Stimulated activated CD4-positive, alpha-beta T cell treated with anti-CD3 and anti-CD28 coated beads, Interleukin-15, amount 100 ng/mL, for 24 hours (primary cell): Measurements from ENCODE around the gene GAN.
A peak's percentile ranks its signal among the peaks of the same experiment; 100 is the strongest.
"Not testable (repeated sequence)": the region's sequence is repeated elsewhere in the genome, so short reads cannot be mapped to it uniquely, and the experiment has no call there.

Source experiments
- DNase-seq: peaks from one replicate; pipeline ENCODE4 v3.0.0-alpha.2; 2020

GAN gene

DNA sequence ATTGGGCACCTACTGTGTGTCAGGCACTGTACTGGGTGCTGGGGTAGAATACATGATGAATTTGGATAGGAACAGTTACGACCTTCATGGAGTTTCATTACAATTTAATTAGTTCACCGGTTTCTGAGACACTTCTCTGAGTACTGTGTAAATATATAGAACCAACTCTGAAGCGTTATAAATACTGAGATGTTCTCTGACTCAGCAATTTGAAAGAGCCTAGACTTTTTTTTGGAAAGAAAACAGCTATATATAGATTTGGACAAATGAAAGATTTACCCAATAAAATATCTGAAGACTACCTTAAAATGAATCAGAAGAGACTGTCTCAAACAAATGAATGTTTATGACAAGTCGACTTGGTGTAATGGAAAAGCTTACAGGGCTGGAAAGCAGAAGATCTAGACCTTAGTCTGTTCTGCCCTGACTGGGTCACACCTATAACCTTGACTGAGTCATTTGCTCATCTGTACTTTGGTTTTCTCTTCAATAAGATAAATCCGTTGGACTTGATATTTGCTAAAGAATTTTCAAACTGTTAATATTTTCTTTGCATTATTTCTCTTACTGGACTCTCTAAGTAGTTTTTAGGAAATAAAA is 4.6 kb upstream of the GAN start:
- peak; percentile 23 for DNase-seq

DNA sequence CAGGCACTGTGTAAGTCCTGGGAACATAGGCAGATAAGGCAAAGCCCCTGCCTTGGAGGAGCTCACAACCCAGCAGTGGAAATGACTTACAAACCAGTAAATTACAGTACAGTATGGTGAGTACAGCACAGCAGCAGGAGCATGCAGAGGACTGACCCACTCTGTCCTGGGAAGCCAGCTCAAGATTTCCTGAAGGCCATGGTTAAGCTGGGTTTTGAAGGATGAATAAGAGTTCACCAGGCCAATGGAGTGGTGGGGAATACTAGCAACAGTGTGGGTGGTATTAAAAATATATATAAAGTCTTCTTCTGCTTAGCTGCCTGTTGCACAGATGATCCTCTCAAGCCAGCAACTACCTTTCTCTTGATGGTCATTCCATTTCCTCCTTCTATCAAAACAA is 3.0 kb upstream of the GAN start:
- DNase-seq, result no peak

DNA sequence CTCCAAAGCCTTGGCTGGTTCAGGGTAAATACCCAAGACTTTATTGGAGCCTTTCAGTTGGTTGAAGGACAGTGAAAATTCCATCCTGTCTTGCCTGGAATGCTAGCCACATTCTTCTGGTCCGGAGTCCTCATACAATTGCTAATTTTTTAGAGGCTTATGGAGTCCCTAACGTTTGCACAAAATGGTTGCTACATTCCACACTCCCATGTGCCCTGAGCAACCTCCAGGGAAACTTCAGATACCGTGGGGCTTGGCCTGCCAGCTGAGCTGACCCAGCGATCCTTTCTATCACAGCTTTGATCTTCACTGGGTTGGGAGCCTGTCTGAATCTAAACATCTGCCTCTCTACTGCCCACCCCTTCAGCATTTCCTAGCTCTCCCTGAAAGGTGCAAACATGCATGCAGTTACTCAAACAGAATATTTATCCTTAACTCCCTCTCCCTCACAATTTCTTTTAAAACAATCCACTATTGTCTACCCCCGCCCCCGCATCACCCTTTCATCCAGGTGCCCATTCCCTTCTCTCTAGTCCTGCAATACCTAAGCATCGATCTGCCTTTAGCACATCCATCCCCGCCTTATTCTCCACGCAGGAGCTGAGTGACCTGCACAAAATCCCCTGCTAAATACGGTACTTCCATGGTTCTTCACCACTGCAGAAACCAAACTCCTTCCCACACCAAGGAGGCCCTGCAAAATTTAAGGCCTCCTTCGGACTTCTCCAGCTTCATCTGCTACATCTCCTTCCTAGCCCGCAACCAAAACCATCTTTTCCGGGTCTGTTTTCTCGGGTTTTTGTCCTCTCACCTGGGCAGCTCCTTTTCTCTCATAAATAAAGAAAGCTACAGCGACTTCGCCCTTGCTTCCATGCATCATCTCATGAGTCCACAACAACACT is 810 bp upstream of the GAN start:
- no peak for DNase-seq

DNA sequence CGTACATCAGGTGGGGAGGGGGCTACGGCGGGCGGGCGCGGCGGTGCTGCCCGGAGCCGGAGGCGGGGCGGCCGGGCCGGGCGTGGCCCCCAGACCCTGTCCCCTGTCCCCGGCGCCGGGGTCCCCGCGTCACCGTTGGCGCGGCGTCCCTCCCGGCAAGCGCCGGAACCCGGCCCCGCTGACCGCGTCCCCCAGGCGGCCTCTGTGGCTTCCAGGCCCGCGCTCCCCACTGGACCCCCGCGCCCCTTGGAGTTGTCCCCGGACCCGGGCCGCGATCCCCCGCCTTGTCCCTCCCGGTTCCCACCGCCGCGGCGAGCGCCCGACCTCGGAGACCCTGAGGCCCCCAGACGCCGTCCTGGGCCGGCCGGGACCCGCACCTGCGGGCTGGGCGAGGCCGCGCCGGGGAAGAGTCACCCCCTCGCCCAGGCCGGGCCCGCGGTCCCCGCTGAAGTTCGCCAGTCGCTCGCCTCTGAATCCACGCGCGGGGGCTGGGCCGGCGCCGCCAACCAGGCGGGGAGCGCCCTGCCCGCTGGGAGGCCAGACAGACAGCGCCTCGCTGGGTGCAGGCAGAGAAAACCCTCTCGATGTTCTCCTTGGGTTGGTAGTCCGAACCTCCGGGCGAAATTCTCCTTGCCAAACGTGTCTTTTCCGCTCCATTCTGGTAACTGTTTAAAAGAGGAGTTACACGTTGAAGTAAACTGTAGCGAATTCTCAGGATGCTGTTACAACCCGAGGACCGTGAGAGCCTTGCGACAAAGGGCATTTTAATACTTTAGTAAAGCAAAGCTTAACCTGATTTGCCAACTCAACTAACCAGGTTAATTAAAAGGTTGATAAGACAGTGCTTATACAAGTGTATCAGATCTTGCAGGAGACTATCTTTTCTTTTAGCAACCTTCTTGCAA is 761 bp downstream of the GAN start:
- peak; percentile 67 for DNase-seq

DNA sequence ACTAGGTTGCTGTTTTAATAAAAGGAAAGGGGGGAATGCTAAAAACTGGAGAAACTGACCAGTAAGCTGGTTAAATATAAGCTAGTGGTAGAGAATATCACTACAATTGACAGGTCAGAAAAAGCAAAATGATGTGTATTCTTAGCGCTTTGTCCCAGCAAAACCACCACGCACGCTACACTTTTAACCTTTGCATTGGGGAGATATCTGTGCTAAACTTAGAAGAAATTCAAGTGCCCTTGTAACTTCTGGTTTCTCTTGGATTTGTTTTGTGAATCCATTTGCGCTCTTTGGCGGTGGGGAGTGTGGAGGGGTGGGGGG is 1.4 kb downstream of the GAN start:
- DNase-seq, result no peak

DNA sequence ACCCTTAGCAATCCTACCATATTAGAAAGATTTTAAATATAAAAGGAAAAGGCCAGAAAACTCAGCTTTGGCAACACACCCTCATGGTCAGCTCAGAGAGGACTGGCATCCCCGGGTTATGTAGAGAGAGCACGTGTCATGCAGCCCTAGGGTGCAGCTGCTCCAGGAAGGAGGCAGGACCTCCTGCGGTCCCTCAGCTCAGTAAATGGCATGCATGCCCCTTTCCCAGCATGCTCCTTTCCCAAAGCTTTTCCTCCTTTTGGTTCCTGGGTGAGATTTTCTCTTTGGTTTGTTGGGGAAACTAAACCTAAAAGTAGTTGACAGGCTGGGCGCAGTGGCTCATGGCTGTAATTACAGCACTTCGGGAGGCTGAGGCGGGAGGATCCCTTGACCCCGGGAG is 3.9 kb downstream of the GAN start:
- DNase-seq, result no peak

DNA sequence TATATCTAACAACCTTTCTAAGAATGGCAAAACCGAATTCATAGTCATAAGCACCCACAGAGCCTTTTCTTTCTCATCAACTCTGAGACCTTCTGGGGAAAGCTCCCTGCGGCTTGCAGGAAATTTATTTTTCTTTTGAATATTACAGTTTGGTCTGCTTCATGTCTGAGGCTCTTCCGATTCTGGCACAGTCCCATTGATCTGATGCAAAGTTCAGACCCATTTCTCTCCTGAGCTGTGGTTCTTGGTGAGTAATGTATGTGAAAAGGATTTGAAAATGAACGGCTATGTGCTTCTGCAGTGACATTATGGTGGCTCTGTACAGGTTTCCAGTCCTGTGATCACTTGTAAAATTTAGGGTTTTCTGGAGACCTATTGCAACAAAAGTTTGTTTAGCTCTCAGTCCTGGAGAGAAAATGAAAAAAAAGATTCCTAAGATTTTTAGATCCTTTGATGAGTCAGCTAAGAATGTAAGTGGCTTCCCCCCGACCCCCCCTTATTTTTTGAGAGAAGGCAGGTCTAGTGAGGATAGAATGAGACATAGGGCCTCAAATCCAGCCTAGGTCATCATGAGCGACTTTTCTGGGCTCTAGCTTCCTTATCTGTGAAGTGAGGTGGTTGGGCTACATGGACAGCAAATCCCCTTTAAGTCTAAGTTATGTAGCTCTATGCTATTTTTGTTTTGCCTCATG is 4.6 kb downstream of the GAN start:
- DNase-seq, result no peak

DNA sequence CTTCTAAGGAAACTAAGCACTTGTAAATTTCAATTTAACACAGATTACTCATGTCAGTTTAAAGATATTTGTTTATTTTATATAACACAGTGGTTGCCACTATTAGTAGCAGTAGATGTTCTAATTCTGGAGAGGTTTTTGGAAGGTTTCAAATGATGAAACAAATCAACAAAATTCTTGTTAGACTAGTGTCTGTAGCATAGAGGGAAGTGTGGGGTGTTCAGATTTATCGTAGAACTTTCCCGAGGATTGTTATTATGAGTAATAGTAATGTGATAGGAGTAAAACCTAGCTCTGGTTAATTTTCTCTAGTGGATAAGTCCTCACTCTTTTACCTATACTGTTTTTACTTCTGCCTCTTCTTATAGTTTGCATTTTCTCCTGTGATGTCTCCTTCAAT is 6.3 kb downstream of the GAN start:
- DNase-seq, result no peak

DNA sequence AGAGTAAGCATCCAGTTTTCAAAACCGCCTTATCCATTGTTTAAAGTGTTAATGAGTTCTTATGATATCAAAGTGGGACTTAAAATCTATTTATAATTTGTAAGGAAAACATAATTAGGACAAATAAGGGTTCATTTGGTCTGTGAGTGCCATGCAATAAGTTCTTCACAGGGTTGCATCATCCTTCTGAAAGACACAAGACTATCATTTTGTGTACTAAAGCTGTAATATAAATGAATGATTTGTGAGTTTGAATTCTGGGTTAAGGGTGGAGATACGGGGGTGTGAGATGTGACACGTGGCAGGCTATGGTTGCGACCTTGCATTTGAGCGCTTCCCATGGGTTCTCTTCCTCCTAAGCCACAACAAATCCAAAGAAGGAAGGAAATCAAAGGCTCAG is 6.8 kb downstream of the GAN start:
- no peak for DNase-seq

DNA sequence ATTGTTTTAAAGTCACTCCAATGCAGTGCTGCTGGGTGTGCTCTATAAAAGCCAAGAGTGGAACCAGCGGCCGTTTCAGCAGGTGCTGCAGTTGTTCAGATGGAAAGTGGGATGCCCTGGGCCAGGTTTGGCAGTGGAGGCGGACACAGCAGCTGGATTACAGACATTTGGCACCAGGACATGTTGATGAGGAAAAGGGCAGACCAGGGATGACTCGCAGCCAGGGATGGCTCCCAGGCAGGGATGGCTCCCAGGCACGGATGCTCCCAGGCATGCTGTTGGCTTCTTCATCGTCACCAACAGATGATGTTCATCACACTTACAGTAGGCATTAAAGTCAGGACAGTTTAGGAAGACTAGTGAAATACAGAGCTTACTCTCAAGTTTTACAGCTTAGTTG is 10.0 kb downstream of the GAN start:
- DNase-seq, result no peak

DNA sequence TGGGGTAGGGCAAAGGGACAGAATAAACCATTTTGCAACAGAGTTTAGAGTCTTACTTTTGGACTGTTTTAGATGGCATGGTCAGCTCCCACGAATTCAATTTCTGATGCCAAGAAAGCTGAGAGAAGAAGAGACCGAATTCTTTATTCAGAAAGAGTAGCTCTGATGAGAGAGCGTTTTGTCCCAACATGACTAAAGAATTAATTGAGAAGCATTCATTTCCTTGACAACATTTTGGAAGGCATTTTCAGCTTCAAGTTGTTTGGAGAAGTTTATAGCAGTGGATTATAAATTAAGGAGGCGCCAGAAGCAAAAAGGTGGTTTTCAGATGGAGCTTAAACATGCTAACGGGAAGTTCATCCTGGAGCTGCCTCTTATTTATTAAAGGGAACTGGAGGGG is 12.2 kb downstream of the GAN start:
- DNase-seq, result no peak

DNA sequence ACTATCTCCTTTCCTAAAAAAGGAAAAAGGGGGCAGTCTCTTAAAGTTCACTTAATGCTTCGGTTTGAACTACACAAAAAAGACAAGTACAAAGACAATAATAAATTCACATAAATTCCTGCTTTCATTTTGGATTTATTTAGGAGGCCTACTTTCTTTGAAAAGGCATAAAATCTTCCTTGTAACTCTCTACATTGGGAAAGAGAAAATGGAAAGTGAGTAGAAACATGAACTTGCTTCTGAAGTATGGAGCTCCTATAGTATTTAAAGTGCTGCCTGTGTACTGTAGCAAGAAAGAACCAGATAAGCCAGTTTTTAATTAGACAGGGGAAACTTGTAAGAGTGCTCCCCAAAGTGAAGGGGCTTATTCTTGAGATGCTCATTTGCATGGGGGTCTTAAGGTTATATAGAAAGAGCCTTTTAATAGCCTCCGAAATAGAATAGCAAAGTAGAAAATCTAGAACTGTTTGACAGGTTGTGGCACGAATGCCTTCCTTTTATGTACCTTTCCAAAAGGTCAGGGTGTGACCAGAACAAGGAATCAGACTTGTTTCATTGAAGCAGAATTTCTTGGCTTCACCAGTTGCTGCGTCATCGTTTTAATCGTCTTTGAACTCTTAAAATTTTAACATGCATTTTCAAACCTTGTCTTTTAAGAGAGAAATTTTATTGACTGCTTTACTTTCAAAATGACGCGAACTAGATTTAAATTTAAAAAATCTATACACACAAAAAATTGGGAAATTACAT is 12.9 kb downstream of the GAN start:
- no peak for DNase-seq

DNA sequence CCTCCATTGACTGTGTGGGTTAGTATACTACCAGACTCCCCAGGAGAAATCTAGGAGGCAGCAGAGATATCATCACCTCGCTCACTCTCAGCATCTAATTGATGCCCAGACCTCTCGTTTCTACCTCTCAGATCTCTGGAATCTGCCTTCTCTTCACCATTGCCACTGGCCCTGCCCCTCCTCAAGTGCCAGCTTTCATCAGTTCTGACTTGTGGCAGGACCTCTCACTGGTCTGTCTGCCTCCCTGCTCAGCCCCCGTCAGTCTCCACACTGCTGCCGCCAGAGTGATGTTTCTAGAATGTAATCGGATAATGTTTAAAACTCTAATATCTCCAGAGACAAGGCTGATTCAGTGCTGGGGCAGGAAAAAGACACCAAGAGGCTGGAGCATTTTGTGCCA is 15.2 kb downstream of the GAN start:
- no peak for DNase-seq

DNA sequence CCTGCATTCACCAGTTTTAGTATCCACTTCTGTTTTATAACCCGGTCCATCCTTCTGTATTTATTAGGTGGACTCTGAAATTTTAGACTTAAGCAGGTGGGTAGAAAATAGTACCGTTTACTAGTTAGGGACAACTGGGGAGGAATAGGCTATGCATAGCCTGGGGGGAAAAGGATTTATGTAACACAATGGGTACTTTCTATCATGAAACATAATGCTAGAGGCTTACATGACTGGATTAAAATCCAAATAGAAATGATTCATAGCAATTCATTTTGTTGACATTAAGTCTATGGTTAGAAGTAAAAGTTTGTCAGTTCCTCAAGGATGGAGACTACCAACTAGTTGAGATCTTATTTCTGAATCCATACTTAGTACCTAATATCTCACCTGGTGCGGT is 18.6 kb downstream of the GAN start:
- DNase-seq, result no peak

DNA sequence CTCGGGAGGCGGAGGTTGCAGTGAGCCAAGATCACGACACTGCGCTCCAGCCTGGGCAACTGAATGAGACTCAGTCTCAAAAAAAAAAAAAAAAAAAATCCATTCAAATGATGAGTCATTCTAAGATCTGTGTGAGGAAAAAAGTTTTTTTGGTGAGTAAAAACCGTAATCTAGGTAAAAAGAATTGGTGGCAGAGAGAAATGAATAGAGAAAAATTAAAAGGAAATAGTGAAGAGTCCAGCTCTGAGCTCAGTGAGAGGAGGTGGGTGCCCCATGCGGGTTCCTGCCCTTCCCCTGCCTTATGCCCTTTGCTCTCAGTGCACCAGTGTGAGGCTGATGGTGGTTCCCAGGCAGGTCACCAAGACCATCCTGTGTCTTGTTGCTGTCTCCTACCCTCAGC is 20.9 kb downstream of the GAN start:
- DNase-seq, result peak; percentile 64

DNA sequence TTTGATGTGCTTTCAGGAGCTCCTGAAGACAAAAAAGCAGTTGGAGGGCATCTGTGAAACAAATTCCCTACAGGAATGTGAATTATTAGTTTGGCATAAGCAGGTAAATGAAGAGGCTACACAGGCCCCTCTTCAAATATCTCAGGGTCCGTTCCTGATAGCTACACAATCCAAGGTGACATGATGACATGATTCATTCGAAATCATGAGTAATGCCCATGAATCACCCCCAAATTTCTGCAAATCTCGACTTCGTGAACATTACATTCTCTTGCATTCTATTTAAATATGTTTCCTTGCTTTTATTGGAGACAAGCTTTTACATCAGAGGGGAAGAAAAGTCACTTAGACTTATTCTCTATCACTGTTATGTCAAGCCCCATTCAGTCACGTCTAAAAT is 22.3 kb downstream of the GAN start:
- no peak for DNase-seq

DNA sequence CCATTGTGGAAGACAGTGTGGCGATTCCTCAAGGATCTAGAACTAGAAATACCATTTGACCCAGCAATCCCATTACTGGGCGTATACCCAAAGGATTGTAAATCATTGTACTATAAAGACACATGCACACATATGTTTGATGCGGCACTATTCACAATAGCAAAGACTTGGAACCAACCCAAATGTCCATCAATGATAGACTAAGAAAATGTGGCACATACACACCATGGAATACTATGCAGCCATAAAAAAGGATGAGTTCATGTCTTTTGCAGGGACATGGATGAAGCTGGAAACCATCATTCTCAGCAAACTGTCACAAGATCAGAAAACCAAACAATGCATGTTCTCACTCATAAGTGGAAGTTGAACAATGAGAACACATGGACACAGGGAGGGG is 30.4 kb downstream of the GAN start:
- not testable (repeated sequence) for DNase-seq

DNA sequence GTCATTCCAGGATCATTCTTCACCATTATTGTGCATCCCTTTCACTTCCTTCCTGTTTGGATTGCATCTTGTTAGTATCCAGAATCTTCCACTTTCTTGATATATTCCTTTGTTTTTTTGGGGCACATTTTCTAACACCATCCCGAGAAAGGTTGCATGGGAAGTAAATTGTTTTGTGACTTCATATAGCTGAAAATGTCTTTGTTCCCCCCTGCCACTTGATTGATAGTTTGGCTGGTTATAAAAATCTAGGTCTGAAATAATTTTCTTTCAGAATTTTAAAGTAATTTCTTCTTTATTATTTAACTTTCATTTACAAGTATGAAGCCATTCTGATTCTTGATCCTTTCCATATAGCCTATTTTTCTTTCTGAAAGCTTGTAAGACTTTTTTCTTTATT is 32.7 kb downstream of the GAN start:
- DNase-seq, result no peak

DNA sequence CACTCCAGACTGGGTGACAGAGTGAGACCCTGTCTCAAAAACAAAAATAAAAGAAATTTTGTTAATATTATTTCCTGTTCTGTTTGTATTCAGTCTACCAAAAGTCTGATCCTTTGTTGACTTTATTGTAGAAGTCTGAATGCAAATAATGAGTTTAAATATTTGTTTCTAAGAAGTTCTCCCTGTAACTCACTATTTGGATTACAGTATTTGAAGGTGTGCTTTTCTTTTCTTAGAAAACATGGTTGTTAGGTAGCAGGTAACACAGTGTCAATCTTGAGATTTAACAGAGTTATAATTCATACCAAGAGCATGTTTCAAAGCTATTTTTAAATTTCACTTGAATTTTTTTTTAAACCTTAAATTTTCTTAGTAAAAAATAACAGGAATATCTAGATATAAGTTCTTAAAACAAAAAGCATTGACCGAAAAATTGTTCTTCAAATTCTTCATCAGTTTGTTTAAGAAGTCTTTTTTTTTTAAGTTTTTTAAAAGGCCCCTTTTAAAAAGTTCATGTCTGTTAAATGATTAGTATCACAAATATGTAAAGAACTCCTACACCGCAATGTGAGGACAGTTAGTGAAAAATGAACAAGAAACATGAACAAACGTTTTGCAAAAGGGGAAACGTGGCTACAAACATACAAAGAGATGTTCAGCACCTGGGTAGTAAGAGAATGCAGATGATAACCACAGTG is 35.0 kb downstream of the GAN start:
- no peak for DNase-seq

DNA sequence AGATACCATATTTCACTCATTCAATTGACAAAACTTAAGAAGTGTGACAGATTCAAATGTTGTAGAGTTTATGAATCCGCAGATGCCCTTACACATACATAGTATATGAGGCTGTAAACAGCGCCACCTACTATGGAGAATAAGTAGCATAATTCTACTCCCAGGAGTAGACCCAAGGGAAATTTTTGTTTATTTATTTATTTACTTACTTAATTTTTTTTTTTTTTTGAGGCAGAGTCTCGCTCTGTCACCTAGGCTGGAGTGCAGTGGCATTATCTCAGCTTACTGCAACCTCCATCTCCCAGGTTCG is 35.5 kb downstream of the GAN start:
- no peak for DNase-seq

DNA sequence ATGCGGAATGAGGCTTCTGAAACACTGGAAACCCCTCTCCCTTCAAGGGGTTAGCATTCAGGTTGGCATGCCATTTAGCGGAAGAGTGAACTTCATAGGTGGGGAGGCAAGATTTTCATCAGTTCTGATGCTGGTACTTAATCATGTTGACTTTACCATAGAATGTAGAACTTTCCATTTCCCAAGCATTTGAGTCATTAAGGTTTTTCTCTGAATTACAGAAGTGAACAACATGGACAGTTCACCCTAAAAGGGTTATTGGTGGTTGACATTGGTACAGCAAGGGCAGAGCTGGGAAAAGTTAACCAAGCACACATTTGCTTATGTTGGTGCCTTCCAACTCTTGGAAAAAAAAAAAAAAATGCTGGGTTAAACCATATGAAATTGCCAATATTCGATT is 39.1 kb downstream of the GAN start:
- no peak for DNase-seq

DNA sequence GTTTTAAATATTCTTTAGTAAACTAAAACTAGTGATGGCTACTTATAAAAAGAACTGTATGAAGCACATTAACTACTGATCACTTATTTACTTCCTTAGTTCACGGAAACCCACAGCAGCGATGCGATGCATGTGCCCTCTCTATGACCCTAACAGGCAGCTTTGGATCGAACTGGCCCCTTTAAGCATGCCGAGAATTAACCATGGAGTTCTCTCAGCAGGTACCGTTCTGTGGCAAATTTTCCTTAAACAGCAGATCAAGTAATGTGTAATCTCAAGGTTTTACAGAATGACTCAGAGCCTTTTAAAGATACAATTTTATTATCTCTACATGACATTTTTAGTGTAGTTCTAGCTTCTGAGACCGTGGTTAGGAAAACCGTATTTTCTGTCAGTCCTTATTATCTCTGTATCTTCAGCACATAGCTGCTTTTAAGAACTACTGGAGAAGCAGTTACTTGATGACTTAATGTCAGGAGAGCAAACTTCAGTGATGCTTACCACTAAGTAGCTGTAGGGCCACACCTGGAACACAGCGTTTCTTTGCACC is 43.0 kb downstream of the GAN start:
- DNase-seq, result no peak
